Measurements from ENCODE around the gene IL37.
"Not testable (repeated sequence)": the region's sequence is repeated elsewhere in the genome, so short reads cannot be mapped to it uniquely, and the experiment has no call there.

The IL37 gene

GRCh38 chr2:112889976-112890375 is 21.0 kb upstream of the IL37 start:
- DNase-seq: no peak

GRCh38 chr2:112891385-112891831 is 19.6 kb upstream of the IL37 start:
- no peak for DNase-seq

GRCh38 chr2:112893752-112894151 is 17.2 kb upstream of the IL37 start:
- DNase-seq: no peak

- DNase-seq: no peak
These were observed 13.9 kb upstream of the IL37 start for GRCh38 chr2:112896909-112897623.

- no peak for DNase-seq
These were observed 13.4 kb upstream of the IL37 start for GRCh38 chr2:112897624-112897978.

- DNase-seq: not testable (repeated sequence)
These were observed 9.4 kb upstream of the IL37 start for GRCh38 chr2:112901431-112902065.

GRCh38 chr2:112902816-112903215 is 8.1 kb upstream of the IL37 start:
- DNase-seq: no peak

GRCh38 chr2:112904883-112905282 is 6.1 kb upstream of the IL37 start:
- DNase-seq: no peak

- DNase-seq: no peak
These were observed 4.7 kb upstream of the IL37 start for GRCh38 chr2:112906276-112906675.

- DNase-seq: no peak
These were observed 3.7 kb upstream of the IL37 start for GRCh38 chr2:112907001-112907949.

GRCh38 chr2:112908559-112908958 is 2.4 kb upstream of the IL37 start:
- DNase-seq: not testable (repeated sequence)

GRCh38 chr2:112910219-112910618 is 746 bp upstream of the IL37 start:
- no peak for DNase-seq

- DNase-seq: no peak
These were observed 1.4 kb downstream of the IL37 start for GRCh38 chr2:112912403-112912802.

GRCh38 chr2:112915300-112916144 is 4.6 kb downstream of the IL37 start:
- DNase-seq: no peak

- DNase-seq: no peak
These were observed 5.2 kb downstream of the IL37 start for GRCh38 chr2:112916145-112916571.

GRCh38 chr2:112916625-112917247 is 5.8 kb downstream of the IL37 start:
- DNase-seq: no peak

GRCh38 chr2:112917856-112918255 is 6.9 kb downstream of the IL37 start:
- DNase-seq: no peak

GRCh38 chr2:112918256-112918655 is 7.3 kb downstream of the IL37 start:
- DNase-seq: no peak

- DNase-seq: no peak
These were observed 8.1 kb downstream of the IL37 start for GRCh38 chr2:112919086-112919485.

GRCh38 chr2:112920923-112921532 is 10.1 kb downstream of the IL37 start:
- DNase-seq: no peak

- DNase-seq: no peak
These were observed 11.0 kb downstream of the IL37 start for GRCh38 chr2:112921982-112922381.

Measured in fibroblast of skin of back (primary cell).